Uterine smooth muscle cell (primary cell): ENCODE results near the gene OR51B2. TPM values are rescaled to one million over a fixed set of nuclear protein-coding genes. Genes with fewer than 3 reads are reported as not detected.

Source experiments
- total RNA-seq: library from RNA; depleted of rRNA; stranded (reverse); fragments of >200 nt; gene quantifications from 2 replicates; pipeline ENCODE4 v1.2.3, GENCODE V29; 2014

OR51B2 gene
- total RNA-seq, result 0.12 TPM in 1 of 2 replicates, not detected in the other

GRCh38 chr11:5324197-5324596 lies at the start of gene OR51B2:
TSS of gene OR51B2 (minus strand) at chr11:5324297. CDS start at chr11:5324297, 0 bp downstream.

GRCh38 chr11:5351208-5351607 lies 27.1 kb upstream of the OR51B2 start, which contains the start of gene OR51B6:
TSS of gene OR51B6 (plus strand) at chr11:5351508. CDS start at chr11:5351508, 0 bp downstream.

GRCh38 chr11:5343474-5344335 lies 19.6 kb upstream of the OR51B2 start, which contains the start of gene OR51B5:
TSS of gene OR51B5 (minus strand) at chr11:5343524. CDS start at chr11:5343524, 0 bp downstream.

GRCh38 chr11:5301846-5302245 lies 22.3 kb downstream of the OR51B2 start, which contains the start of gene OR51B4:
TSS of gene OR51B4 (minus strand) at chr11:5301946. CDS start at chr11:5301946, 0 bp downstream.

Other genes starting within 250 kb of the OR51B2 start
- not detected in 2 replicates for gene OR52A5, start 185.9 kb downstream of the OR51B2 start, total RNA-seq
- gene OR52A1, start 169.5 kb downstream of the OR51B2 start, total RNA-seq, result not detected in 2 replicates
- gene OR51V1, start 123.6 kb downstream of the OR51B2 start, total RNA-seq, result not detected in 2 replicates
- not detected in 2 replicates for gene HBB, start 97.2 kb downstream of the OR51B2 start, total RNA-seq
- gene HBD, start 89.8 kb downstream of the OR51B2 start, total RNA-seq, result 0.25 and 0.77 TPM in 2 replicates
- not detected in 2 replicates for gene HBG1, start 74.4 kb downstream of the OR51B2 start, total RNA-seq
- not detected in 2 replicates for gene HBG2, start 69.5 kb downstream of the OR51B2 start, total RNA-seq
- gene HBE1, start 54.4 kb downstream of the OR51B2 start, total RNA-seq, result not detected in 2 replicates
- 0.11 TPM in 1 of 2 replicates, not detected in the other for gene OR51B4, start 22.4 kb downstream of the OR51B2 start, total RNA-seq
- 0.12 TPM in 1 of 2 replicates, not detected in the other for gene OR51B5, start 19.2 kb upstream of the OR51B2 start, total RNA-seq
- not detected in 2 replicates for gene OR51B6, start 27.2 kb upstream of the OR51B2 start, total RNA-seq
- 0.11 TPM in 1 of 2 replicates, not detected in the other for gene OR51M1, start 59.5 kb upstream of the OR51B2 start, total RNA-seq
- not detected in 2 replicates for gene OR51Q1, start 97.8 kb upstream of the OR51B2 start, total RNA-seq
- 0.11 TPM in 1 of 2 replicates, not detected in the other for gene OR51I1, start 117.2 kb upstream of the OR51B2 start, total RNA-seq
- gene OR51I2, start 125.0 kb upstream of the OR51B2 start, total RNA-seq, result not detected in 2 replicates
- not detected in 2 replicates for gene OR52D1, start 164.4 kb upstream of the OR51B2 start, total RNA-seq
- 0.12 TPM in 1 of 2 replicates, not detected in the other for gene UBQLN3, start 185.7 kb upstream of the OR51B2 start, total RNA-seq
- not detected in 2 replicates for gene UBQLNL, start 192.4 kb upstream of the OR51B2 start, total RNA-seq
- 0.66 and 1.1 TPM in 2 replicates for gene OR52H1, start 224.2 kb upstream of the OR51B2 start, total RNA-seq